ENCODE data around the gene NCOA5. TPM values are rescaled to one million over a fixed set of nuclear protein-coding genes. Genes with fewer than 3 reads are reported as not detected.

Gene NCOA5
- total RNA-seq, 1 donor from 2014 or later, result 25.3 TPM

GRCh38 chr20:46017272-46017671, 72.5 kb downstream of the NCOA5 start:
- DNase-seq (ENCODE audit: low read depth), result no peak

GRCh38 chr20:46014517-46015396, 75.0 kb downstream of the NCOA5 start:
- no peak for DNase-seq (ENCODE audit: low read depth)

GRCh38 chr20:46013829-46014516, 75.8 kb downstream of the NCOA5 start:
- DNase-seq (ENCODE audit: low read depth), result peak; percentile 21

- no peak for DNase-seq (ENCODE audit: low read depth)
Measured at GRCh38 chr20:46013322-46013828, 76.4 kb downstream of the NCOA5 start.

- DNase-seq (ENCODE audit: low read depth), result no peak
Measured at GRCh38 chr20:46012921-46013320, 76.8 kb downstream of the NCOA5 start.

GRCh38 chr20:46011631-46012482, 77.9 kb downstream of the NCOA5 start:
- DNase-seq (ENCODE audit: low read depth), result peak; percentile 44

Other genes with a start within 250 kb of the NCOA5 start
- gene ACOT8, start 232.6 kb downstream of the NCOA5 start, total RNA-seq, result 32.1 and 35.7 TPM in 2 replicates
- 4.3 and 5.9 TPM in 2 replicates for gene ZSWIM3, start 232.3 kb downstream of the NCOA5 start, total RNA-seq
- gene ZSWIM1, start 208.7 kb downstream of the NCOA5 start, total RNA-seq, result 3.6 and 6.9 TPM in 2 replicates
- gene SPATA25, start 202.3 kb downstream of the NCOA5 start, total RNA-seq, result 0.85 and 1.0 TPM in 2 replicates
- 3.0 and 3.3 TPM in 2 replicates for gene NEURL2, start 198.8 kb downstream of the NCOA5 start, total RNA-seq
- 20.7 and 64.2 TPM in 2 replicates for gene CTSA, start 198.6 kb downstream of the NCOA5 start, total RNA-seq
- gene PLTP, start 177.8 kb downstream of the NCOA5 start, total RNA-seq, result 10.4 and 32.1 TPM in 2 replicates
- 7.1 and 19.4 TPM in 2 replicates for gene PCIF1, start 155.3 kb downstream of the NCOA5 start, total RNA-seq
- 11.1 and 16.1 TPM in 2 replicates for gene ZNF335, start 117.8 kb downstream of the NCOA5 start, total RNA-seq
- gene MMP9, start 81.1 kb downstream of the NCOA5 start, total RNA-seq, result 0.87 TPM in 1 of 2 replicates, not detected in the other
- 0.17 and 0.55 TPM in 2 replicates for gene SLC12A5, start 60.7 kb downstream of the NCOA5 start, total RNA-seq
- 38.6 and 89.6 TPM in 2 replicates for gene CD40, start 28.4 kb upstream of the NCOA5 start, total RNA-seq
- gene CDH22, start 218.5 kb upstream of the NCOA5 start, total RNA-seq, result not detected in 2 replicates